Vagina (tissue), 2 donors: ENCODE measurements around the gene APOA1.

Experiments used
- CTCF ChIP-seq, 3 experiments: fragments of 450-650 bp in 2 of 3; fragments of 200-600 bp in 1 of 3; sonication (generic) in 1 of 3; IDR thresholded peaks; one replicate each; pipeline ENCODE4 v1.5.1; 2017 to 2019; ENCODE audit warnings: antibody characterized with exemption in 3 of 3, mild to moderate bottlenecking in 2 of 3, moderate library complexity in 2 of 3
- POLR2A ChIP-seq, 2 donors: fragments of 450-650 bp; IDR thresholded peaks; one replicate each; pipeline ENCODE4 v1.6.1; 2017; ENCODE audit warnings: antibody characterized with exemption in 2 of 2, mild to moderate bottlenecking in 2 of 2, moderate library complexity in 2 of 2
- POLR2AphosphoS5 ChIP-seq, 2 donors: sonication (generic); formaldehyde crosslinking; IDR thresholded peaks; one replicate each; pipeline ENCODE4 v1.9.0; 2017; ENCODE audit warnings: antibody characterized with exemption in 2 of 2, mild to moderate bottlenecking in 2 of 2, low read depth in 1 of 2; ENCODE audit not compliant: insufficient read depth in 1 of 2

DNA sequence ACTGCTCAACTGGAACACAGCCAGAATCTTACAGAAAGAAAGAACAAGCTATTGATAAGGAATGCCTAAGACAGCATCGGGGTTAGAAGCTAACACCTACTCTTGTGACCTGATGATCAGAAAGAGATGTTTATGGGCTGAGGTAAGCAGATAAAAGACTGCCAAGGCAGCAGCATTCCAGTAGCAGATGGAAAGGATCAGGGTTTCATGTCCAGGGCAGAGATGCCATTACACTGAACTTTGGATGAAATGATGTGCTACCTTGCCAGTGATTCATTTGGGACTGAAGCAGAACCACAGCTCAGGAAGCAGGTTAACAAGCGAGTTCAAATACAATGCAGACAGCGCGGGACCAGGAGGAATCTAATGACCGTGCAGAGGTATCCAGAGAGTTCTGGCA is 27.1 kb upstream of the APOA1 start:
- TF ChIP-seq CTCF (IDR thresholded peaks at IDR 0.05) (no peak), POLR2A (IDR thresholded peaks at IDR 0.05) (no peak), POLR2AphosphoS5 (IDR thresholded peaks at IDR 0.05; ENCODE audit: insufficient read depth in 1 of 2, low read depth in 1 of 2) (no peak)
